ENCODE measurements around the gene C10orf90.

DNA sequence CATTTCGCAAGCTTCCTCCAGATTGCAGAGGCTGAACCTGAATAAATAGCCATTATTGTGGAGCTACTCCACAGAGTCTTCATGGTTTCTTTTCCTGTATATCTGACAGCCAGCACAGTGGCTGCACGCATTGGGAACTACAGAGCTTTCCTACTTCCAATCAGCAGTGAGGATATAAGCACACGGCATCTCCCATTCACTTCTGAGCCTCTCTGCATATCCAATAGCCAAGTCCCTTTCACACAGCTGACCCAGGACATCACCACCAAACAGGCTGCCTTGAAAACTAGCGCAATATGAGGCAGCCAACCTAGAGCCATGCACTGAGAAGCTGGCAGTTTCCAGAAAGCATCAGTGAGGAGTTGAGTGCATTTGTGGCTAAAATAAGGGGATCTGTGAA lies 11.6 kb downstream of the C10orf90 start:
- TF ChIP-seq, protein P1, sequence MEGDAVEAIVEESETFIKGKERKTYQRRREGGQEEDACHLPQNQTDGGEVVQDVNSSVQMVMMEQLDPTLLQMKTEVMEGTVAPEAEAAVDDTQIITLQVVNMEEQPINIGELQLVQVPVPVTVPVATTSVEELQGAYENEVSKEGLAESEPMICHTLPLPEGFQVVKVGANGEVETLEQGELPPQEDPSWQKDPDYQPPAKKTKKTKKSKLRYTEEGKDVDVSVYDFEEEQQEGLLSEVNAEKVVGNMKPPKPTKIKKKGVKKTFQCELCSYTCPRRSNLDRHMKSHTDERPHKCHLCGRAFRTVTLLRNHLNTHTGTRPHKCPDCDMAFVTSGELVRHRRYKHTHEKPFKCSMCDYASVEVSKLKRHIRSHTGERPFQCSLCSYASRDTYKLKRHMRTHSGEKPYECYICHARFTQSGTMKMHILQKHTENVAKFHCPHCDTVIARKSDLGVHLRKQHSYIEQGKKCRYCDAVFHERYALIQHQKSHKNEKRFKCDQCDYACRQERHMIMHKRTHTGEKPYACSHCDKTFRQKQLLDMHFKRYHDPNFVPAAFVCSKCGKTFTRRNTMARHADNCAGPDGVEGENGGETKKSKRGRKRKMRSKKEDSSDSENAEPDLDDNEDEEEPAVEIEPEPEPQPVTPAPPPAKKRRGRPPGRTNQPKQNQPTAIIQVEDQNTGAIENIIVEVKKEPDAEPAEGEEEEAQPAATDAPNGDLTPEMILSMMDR (IDR thresholded peaks at IDR 0.05; ENCODE audit: extremely low read depth in 1 of 2, insufficient read depth in 1 of 2, low read depth in 1 of 2, low read length in 2 of 2) = no peak
- TF ChIP-seq POLR2AphosphoS5 (IDR thresholded peaks at IDR 0.05; ENCODE audit: insufficient read depth, low read depth, low read length) (no peak), FOS (IDR thresholded peaks at IDR 0.05; ENCODE audit: borderline replicate concordance, insufficient read depth, low read length) (no peak), EZH2 (IDR thresholded peaks at IDR 0.05; ENCODE audit: borderline replicate concordance, low read depth, low read length, severe bottlenecking) (no peak), JUN (IDR thresholded peaks at IDR 0.05; ENCODE audit: borderline replicate concordance, insufficient read depth, insufficient read length, low read depth) (no peak), POLR2A (IDR thresholded peaks at IDR 0.05; ENCODE audit: low read depth, low read length) (no peak), MYC (IDR thresholded peaks at IDR 0.05; ENCODE audit: low read depth, low read length) (no peak)
- TF ChIP-seq, protein P2, sequence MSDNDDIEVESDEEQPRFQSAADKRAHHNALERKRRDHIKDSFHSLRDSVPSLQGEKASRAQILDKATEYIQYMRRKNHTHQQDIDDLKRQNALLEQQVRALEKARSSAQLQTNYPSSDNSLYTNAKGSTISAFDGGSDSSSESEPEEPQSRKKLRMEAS (IDR thresholded peaks at IDR 0.05; ENCODE audit: insufficient read depth, insufficient read length) = no peak
